Measurements from ENCODE around the gene FGR. TPM values are rescaled to one million over a fixed set of nuclear protein-coding genes. Genes with fewer than 3 reads are reported as not detected.

FGR gene
- total RNA-seq, 4 donors from 2014 or later, result 4.3 to 9.8 (median 5.2) TPM

GRCh38 chr1:27592931-27593677 is 41.9 kb downstream of the FGR start:
- 72 to 74% methylated on average over 14 to 17 of the region's 17 CpGs for WGBS, 2 donors
- DNase-seq (ENCODE audit: low spot score in 2 of 2), result no peak
- TF ChIP-seq, protein P1, sequence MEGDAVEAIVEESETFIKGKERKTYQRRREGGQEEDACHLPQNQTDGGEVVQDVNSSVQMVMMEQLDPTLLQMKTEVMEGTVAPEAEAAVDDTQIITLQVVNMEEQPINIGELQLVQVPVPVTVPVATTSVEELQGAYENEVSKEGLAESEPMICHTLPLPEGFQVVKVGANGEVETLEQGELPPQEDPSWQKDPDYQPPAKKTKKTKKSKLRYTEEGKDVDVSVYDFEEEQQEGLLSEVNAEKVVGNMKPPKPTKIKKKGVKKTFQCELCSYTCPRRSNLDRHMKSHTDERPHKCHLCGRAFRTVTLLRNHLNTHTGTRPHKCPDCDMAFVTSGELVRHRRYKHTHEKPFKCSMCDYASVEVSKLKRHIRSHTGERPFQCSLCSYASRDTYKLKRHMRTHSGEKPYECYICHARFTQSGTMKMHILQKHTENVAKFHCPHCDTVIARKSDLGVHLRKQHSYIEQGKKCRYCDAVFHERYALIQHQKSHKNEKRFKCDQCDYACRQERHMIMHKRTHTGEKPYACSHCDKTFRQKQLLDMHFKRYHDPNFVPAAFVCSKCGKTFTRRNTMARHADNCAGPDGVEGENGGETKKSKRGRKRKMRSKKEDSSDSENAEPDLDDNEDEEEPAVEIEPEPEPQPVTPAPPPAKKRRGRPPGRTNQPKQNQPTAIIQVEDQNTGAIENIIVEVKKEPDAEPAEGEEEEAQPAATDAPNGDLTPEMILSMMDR (IDR thresholded peaks at IDR 0.05), result no peak
- no peak for TF ChIP-seq POLR2A (IDR thresholded peaks at IDR 0.05)
- intact Hi-C loops (cut with DNase I; ENCODE audit: low total_unique reads), result no loop called here
- no peak overlapping the region for H3K4me3 ChIP-seq (ENCODE audit: low read depth, poor library complexity, severe bottlenecking)

DNA sequence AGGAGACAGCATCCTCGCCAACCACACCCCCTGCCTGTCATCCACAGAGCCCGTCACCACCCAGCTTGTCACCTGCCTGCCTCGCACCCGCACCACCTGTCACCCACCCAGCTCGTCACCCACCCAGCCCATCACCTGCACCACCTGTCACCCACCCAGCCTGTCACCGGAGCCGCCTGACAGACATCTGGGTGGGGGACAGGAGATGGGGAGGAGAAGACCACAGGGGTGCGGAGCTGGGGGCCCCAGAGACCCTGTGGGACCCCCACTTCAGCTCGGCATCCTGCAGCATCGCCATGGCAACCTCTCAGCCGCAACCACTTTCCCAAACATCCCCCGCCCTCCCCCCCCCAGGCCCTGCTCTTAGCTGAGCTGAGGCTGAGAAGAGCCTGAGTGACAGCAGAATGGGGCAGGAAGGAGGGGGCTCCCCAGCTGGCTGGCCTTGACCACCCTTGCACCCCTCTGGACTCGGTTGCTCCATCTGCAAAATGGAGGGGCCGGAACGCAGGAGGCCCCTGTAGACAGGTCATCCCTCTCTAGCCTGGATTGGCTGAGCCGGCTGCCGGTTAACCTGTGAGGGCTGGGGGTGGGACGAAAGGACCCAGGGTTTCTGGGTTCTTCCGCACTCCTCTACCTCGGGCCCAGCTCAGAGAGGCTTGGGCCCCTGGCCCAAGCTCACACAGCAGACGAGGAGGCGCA is 42.6 kb downstream of the FGR start:
- WGBS, 2 donors, result 85 to 87% methylated on average over 20 to 22 of the region's 22 CpGs
- DNase-seq (ENCODE audit: low spot score in 2 of 2), result no peak
- no peak overlapping the region for H3K4me3 ChIP-seq (ENCODE audit: low read depth, poor library complexity, severe bottlenecking)
- intact Hi-C loops (cut with DNase I; ENCODE audit: low total_unique reads), result no loop called here
- TF ChIP-seq, protein P1 (IDR thresholded peaks at IDR 0.05), result no peak
- no peak for TF ChIP-seq POLR2A (IDR thresholded peaks at IDR 0.05)

GRCh38 chr1:27591622-27592021 is 43.4 kb downstream of the FGR start:
- no peak overlapping the region for H3K4me3 ChIP-seq (ENCODE audit: low read depth, poor library complexity, severe bottlenecking)
- DNase-seq (ENCODE audit: low spot score in 2 of 2), result no peak
- WGBS, 2 donors, result 48 to 52% methylated on average over 4 of the region's 4 CpGs
- intact Hi-C loops (cut with DNase I; ENCODE audit: low total_unique reads), result no loop called here
- TF ChIP-seq, protein P1 (IDR thresholded peaks at IDR 0.05), result no peak
- no peak for TF ChIP-seq POLR2A (IDR thresholded peaks at IDR 0.05)

DNA sequence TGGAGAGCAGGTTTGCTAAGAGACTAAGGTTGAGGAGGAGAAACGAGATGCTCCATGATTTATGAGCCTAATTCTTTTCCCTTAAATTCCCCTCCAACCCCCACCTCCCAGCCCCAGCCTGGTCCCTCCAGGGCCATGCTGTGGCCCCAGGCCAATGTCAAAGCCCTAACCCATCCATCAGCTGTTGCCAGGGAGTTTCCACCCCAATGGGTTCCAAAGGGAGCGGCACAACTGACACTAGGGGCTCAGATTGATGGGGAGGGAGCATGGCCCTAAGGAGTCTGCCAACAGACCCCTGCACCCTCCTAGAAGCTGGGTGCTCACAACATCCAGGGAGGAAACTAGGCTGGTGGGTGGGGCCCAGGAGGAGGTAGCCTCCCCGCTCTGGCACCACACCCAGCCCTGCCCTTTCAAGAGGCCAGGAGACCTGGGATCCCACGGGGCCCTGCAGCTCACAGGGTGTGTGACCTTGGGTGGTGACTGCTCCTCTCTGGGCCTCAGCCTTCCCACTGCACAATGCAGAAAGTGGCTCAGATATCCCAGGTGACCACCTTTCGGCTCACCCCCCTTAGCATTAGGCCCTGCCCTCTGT is 44.0 kb downstream of the FGR start:
- no peak for DNase-seq (ENCODE audit: low spot score in 2 of 2)
- no peak overlapping the region for H3K4me3 ChIP-seq (ENCODE audit: low read depth, poor library complexity, severe bottlenecking)
- 33 to 35% methylated on average over 5 of the region's 5 CpGs for WGBS, 2 donors
- TF ChIP-seq, protein P1 (IDR thresholded peaks at IDR 0.05), result no peak
- TF ChIP-seq POLR2A (IDR thresholded peaks at IDR 0.05), result no peak
- intact Hi-C loops (cut with DNase I; ENCODE audit: low total_unique reads), result no loop called here

DNA sequence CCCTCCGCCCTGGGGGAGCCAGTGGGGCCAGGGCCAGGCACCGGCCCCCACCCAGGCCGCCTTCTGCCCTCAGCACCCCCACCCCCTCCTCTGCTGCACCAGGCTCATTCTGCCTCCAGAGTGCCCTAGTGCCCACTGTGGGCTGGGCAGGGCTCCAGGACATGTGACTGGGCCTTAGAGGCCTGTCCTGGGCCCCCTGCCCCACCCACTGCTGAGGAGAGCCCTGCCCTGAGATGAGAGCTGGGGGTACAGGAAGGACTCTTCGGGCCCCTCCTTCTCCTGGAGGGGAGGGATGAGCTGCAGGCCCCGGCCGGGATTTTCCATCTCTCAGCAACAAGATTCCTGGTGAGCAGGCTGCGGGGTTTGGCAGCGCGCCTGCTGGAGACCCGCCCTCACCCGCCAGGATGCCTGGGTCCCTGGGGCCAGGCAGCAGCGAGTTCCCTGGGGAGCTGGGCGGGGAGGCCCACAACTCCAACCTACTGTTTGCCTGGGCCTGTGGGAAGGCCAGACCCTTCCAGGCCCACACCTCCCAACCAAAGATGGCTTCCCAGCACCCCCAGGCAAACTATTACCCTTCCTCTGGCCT is 45.1 kb downstream of the FGR start:
- no peak for DNase-seq (ENCODE audit: low spot score in 2 of 2)
- TF ChIP-seq, protein P1 (IDR thresholded peaks at IDR 0.05), result no peak
- no peak for TF ChIP-seq POLR2A (IDR thresholded peaks at IDR 0.05)
- no peak overlapping the region for H3K4me3 ChIP-seq (ENCODE audit: low read depth, poor library complexity, severe bottlenecking)
- intact Hi-C loops (cut with DNase I; ENCODE audit: low total_unique reads), result no loop called here
- WGBS, 2 donors, result 15 to 42% methylated on average over 3 to 6 of the region's 13 CpGs

All from lower leg skin (tissue), 4 donors.